Stomach smooth muscle (tissue), 2 donors: ENCODE results near the gene PPP1R3G.

Source experiments
- H3K27ac ChIP-seq: one replicate; pipeline ENCODE4 v1.7.0; 2013; ENCODE audit warnings: mild to moderate bottlenecking, low read length, inconsistent platforms
- H3K27me3 ChIP-seq, 2 donors: one replicate each; pipeline ENCODE4 v1.7.0; 2013; ENCODE audit warnings: low read length in 2 of 2; ENCODE audit not compliant: insufficient read depth in 2 of 2, control insufficient read depth in 1 of 2
- H3K36me3 ChIP-seq, 2 donors: one replicate each; pipeline ENCODE4 v1.7.0; 2013; ENCODE audit warnings: low read length in 2 of 2; ENCODE audit not compliant: control insufficient read depth in 2 of 2, insufficient read depth in 2 of 2
- H3K4me1 ChIP-seq: one replicate; pipeline ENCODE4 v1.7.0; 2013; ENCODE audit warnings: low read length; ENCODE audit not compliant: control insufficient read depth, insufficient read depth
- H3K4me3 ChIP-seq, 2 donors: one replicate each; pipeline ENCODE4 v1.7.0; 2013; ENCODE audit warnings: low read length in 2 of 2
- H3K9ac ChIP-seq, 2 donors: one replicate each; pipeline ENCODE4 v1.7.0; 2013; ENCODE audit warnings: low read length in 2 of 2, mild to moderate bottlenecking in 1 of 2
- H3K9me3 ChIP-seq, 2 donors: one replicate each; pipeline ENCODE4 v1.7.0; 2013; ENCODE audit warnings: low read length in 2 of 2; ENCODE audit not compliant: control insufficient read depth in 2 of 2
- donor health status: healthy.
- donor health status: Pancreatic carcinoma.

The PPP1R3G gene

GRCh38 chr6:5084781-5085647 lies at the start of gene PPP1R3G:
Gene PPP1R3G, plus strand, starts transcription at chr6:5085341. Its CDS starts 145 bp downstream, at chr6:5085486.
- Histone ChIP-seq H3K27ac (peak within 1 kb of the TSS; percentile 62), H3K27me3 (no peaks in the 10 kb centered on the region), H3K36me3 (no peaks in the 10 kb centered on the region), H3K9me3 (no peaks in the 10 kb centered on the region), H3K9ac (peak within 1 kb of the TSS; percentile 47 to 70), H3K4me1 (peaks cover 21% of the 10 kb centered on the region), H3K4me3 (peak within 1 kb of the TSS; percentile 81 to 84)

DNA sequence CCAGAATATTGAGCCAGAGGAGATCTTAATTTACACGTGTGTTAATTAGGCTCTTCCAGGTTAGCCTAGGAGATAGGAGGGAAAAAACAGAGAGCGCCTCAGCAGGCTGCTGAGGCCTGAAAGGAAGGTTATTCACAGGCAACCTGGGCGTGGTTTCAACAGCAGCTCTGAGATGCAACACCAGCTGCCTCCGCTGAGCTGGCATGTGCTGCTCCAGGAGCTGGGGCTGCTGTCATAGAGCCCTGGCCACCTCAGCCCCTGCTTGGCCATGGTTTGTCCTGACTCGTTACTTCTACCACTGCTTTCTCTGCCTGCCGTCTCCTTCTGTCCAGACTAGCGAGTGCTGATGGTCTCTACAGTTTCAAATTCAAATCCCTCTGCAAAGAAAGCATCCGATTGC lies 48.9 kb upstream of the PPP1R3G start:
- H3K9me3 ChIP-seq: no peaks in the 10 kb centered on the region
- no peaks in the 10 kb centered on the region for H3K4me1 ChIP-seq
- H3K9ac ChIP-seq: no peak overlapping the region
- H3K27me3 ChIP-seq: no peaks in the 10 kb centered on the region
- H3K4me3 ChIP-seq: no peak overlapping the region
- H3K36me3 ChIP-seq: no peaks in the 10 kb centered on the region
- no peak overlapping the region for H3K27ac ChIP-seq

DNA sequence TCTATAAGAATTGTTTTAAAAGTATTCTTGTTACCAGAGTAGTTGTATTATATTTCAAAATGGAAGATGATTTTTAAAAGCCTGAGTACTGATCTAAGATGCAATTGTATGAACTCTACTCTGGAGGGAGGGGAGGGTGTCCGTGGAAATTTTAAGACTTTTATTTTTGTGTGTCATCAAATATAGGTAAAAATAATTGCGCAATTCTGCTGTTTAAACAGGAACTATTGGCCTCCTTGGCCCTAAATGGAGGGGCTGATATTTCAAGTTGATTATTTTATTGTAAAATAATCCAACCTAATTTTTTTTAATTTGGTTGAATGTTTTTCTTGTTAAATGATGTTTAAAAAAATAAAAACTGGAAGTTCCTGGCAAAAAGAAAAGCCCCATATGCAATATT lies 43.2 kb upstream of the PPP1R3G start:
- H3K27me3 ChIP-seq: no peaks in the 10 kb centered on the region
- H3K9me3 ChIP-seq: no peaks in the 10 kb centered on the region
- H3K27ac ChIP-seq: no peak overlapping the region
- H3K36me3 ChIP-seq: no peaks in the 10 kb centered on the region
- peaks cover 4% of the 10 kb centered on the region for H3K4me1 ChIP-seq
- H3K9ac ChIP-seq: no peak overlapping the region
- no peak overlapping the region for H3K4me3 ChIP-seq

DNA sequence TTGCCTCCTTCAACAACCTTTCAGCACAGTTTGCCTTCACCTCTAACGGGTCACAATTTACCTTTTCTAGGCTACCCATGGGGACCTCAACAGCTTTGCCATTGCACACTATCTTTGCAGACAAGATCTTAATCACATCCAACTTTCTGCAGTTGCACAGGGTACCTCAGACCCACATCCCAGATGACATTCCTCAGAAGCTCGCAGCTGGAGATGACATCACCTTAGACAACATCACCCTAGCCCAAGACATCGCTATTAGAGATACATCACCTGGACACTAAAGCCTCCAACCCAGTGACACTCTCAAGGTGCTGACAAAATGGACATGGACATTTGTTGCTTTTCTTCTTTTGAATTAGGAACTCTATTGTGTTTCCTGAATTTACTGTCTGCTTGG lies 42.7 kb upstream of the PPP1R3G start:
- Histone ChIP-seq H3K36me3 (no peaks in the 10 kb centered on the region), H3K4me1 (peaks cover 4% of the 10 kb centered on the region), H3K27me3 (no peaks in the 10 kb centered on the region), H3K4me3 (no peak overlapping the region), H3K9ac (no peak overlapping the region), H3K27ac (no peak overlapping the region), H3K9me3 (no peaks in the 10 kb centered on the region)

GRCh38 chr6:5044866-5045265 lies 40.3 kb upstream of the PPP1R3G start:
- no peaks in the 10 kb centered on the region for H3K9me3 ChIP-seq
- H3K4me3 ChIP-seq: no peak overlapping the region
- no peaks in the 10 kb centered on the region for H3K27me3 ChIP-seq
- H3K36me3 ChIP-seq: no peaks in the 10 kb centered on the region
- H3K9ac ChIP-seq: peak overlapping the region in 1 of 2 donors; percentile 29
- H3K27ac ChIP-seq: no peak overlapping the region
- peaks cover 4% of the 10 kb centered on the region for H3K4me1 ChIP-seq

DNA sequence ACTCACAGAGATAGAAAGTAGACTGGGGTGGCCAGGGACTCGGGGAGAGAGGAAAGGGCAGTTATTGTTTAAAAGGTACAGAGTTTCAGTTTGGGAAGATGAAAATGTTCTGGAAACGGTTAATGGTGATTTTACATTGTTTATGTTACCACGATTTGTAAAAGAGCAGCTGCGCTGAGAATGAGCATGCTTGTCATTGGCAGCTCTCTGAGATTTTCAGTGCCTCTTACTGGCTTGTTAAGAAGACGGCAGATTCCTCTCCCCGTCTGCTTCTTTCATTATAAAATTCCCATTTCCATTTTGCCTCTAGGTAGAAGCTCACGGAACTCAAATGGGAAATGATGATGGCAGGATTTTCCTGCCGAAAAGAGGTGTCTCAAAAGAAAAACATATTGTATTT lies 39.7 kb upstream of the PPP1R3G start:
- no peaks in the 10 kb centered on the region for H3K27me3 ChIP-seq
- peak overlapping the region; percentile 14 to 22 for H3K4me3 ChIP-seq

DNA sequence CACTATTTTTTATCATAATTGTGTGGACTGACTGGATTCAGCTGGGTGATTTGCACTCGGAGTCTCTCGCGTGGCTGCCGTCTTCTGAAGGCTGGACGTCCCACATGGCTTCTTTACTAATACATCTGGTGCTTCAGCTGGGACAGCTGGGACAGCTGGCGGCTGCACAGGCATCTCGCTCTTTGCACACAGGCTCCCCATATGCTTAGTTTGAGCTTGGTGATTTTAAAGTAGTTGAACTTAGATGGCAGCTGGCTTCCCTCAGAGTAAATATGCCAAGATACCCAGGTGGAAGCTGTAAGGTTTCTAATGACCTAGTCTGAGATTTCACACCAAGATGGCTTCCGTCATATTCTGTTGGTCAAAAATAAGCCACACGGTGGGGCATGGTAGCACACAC lies 38.7 kb upstream of the PPP1R3G start:
- H3K4me1 ChIP-seq: peaks cover 4% of the 10 kb centered on the region
- no peak overlapping the region for H3K9ac ChIP-seq
- H3K36me3 ChIP-seq: no peaks in the 10 kb centered on the region
- H3K27ac ChIP-seq: no peak overlapping the region
- no peak overlapping the region for H3K4me3 ChIP-seq
- H3K9me3 ChIP-seq: peaks cover 0 to 3% of the 10 kb centered on the region in 2 donors
- no peaks in the 10 kb centered on the region for H3K27me3 ChIP-seq

More for the DNA sequence above, 39.7 kb upstream of the PPP1R3G start:
- Histone ChIP-seq H3K27ac (no peak overlapping the region), H3K4me1 (peaks cover 4% of the 10 kb centered on the region), H3K36me3 (no peaks in the 10 kb centered on the region), H3K9ac (peak overlapping the region in 1 of 2 donors; percentile 36), H3K9me3 (no peaks in the 10 kb centered on the region)

DNA sequence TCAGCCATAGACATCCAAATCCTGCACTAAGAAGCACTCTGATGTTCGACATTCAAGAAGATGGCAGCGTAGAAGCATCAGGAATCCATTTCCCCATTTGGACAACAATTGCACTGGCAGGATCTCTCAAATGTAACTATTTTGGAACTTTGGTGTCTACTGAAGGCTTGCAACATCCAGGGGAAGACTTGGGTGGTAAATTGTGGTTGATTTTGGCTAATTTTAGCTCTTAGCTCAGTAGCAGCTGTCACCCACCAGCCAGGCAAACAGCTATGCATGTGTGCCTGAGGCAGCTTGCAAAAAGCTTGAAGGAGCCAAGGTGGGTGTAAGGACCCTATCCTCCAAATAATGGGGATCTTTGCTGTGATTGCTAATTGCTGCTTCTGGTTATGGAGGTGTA lies 35.1 kb upstream of the PPP1R3G start:
- H3K36me3 ChIP-seq: no peaks in the 10 kb centered on the region
- H3K9ac ChIP-seq: no peak overlapping the region
- no peaks in the 10 kb centered on the region for H3K27me3 ChIP-seq
- H3K9me3 ChIP-seq: peaks cover 3 to 7% of the 10 kb centered on the region in 2 donors
- H3K4me3 ChIP-seq: no peak overlapping the region
- no peak overlapping the region for H3K27ac ChIP-seq
- peaks cover 4% of the 10 kb centered on the region for H3K4me1 ChIP-seq

DNA sequence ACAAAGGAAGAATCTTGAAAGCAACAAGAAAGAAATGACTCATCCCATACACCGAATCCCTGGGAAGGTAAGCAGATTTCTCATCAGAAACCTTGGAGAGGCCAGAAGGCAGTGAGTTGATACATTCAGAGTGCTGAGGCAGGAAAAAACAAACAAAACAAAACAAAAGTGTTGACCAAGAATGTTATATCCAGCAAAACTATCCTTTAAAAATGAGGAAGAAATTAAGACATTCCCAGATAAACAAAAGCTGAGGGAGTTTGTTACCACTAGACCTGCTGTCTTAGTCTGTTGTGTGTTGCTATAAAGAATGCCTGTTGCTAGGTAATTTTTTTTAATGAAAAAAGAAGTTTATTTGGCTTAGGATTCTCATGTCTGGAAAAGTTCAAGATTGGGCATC lies 33.7 kb upstream of the PPP1R3G start:
- H3K9ac ChIP-seq: no peak overlapping the region
- H3K27ac ChIP-seq: no peak overlapping the region
- H3K9me3 ChIP-seq: peaks cover 3 to 7% of the 10 kb centered on the region in 2 donors
- no peak overlapping the region for H3K4me3 ChIP-seq
- H3K27me3 ChIP-seq: no peaks in the 10 kb centered on the region
- no peaks in the 10 kb centered on the region for H3K4me1 ChIP-seq
- H3K36me3 ChIP-seq: no peaks in the 10 kb centered on the region

- peaks cover 3 to 7% of the 10 kb centered on the region in 2 donors for H3K9me3 ChIP-seq
- H3K9ac ChIP-seq: no peak overlapping the region
- no peak overlapping the region for H3K27ac ChIP-seq
These were observed 32.1 kb upstream of the PPP1R3G start for GRCh38 chr6:5053038-5053437.

GRCh38 chr6:5053864-5054244 lies 31.3 kb upstream of the PPP1R3G start:
- H3K4me3 ChIP-seq: no peak overlapping the region
- H3K27me3 ChIP-seq: no peaks in the 10 kb centered on the region
- no peak overlapping the region for H3K27ac ChIP-seq
- H3K36me3 ChIP-seq: no peaks in the 10 kb centered on the region
- H3K4me1 ChIP-seq: no peaks in the 10 kb centered on the region
- no peak overlapping the region for H3K9ac ChIP-seq
- peaks cover 3 to 7% of the 10 kb centered on the region in 2 donors for H3K9me3 ChIP-seq

More at GRCh38 chr6:5053038-5053437, 32.1 kb upstream of the PPP1R3G start:
- Histone ChIP-seq H3K4me3 (no peak overlapping the region), H3K27me3 (no peaks in the 10 kb centered on the region), H3K36me3 (no peaks in the 10 kb centered on the region), H3K4me1 (no peaks in the 10 kb centered on the region)
